DMS153 treated with DMSO at 0.1 percent for 48 hours (cell line): ENCODE results near the gene EFCAB5.
"Not testable (repeated sequence)": the region's sequence is repeated elsewhere in the genome, so short reads cannot be mapped to it uniquely, and the experiment has no call there.

Experiments
- DNase-seq: peaks from one replicate; lab custom pipeline; 2025; ENCODE audit not compliant: unreplicated experiment; lab: John Stamatoyannopoulos, UW

Gene EFCAB5

DNA sequence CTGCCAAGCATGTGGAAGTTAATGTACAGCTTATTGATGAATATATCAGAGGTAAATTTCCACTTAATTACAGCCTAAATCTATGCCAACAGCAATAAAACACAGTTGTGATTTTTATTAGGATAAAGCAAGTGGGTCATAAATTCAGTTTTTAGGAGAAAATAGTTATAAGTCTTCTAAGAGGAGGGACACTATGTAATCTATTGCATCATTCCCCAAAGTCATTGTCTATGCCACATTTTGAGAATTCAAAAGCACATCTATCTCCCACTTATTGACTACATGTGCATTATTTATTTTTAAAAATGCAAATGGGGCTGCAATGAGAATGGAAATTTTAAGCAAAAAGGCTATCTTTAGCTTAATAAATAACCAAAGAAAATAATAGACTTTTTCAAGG is 151.5 kb downstream of the EFCAB5 start:
- no peak for DNase-seq

DNA sequence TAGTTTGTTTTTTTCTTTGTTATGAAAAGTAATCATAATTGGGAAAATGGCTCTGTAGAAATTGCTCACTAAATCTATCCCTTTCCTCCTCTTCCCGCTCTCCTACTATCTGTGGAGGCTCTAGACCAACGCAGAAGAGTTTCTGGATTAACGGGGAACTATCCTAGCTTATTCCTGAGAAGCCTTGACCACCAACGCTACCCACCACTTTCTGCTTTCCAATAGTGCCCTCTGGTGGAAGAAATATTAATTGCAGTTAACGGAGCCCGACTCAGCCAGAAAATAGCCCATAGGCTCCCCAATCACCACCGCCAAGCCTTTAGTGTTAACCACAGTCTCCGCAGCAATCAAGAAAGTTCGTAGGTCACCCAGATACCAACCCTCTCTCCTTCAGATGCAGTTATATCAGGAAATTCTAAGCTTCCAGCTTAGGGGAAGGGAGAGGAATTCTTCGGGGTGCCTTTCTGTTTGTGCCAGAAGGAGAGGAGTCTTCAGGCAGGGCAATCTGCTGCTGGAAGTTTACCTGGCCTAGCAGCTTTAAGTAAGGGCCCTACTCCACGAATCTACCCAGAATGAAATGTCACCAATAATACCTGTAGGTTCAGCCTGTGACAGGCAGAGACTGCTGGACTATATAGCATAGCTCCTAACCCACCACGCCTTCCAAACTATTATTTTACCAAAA is 152.2 kb downstream of the EFCAB5 start:
- DNase-seq, result peak; percentile 54

DNA sequence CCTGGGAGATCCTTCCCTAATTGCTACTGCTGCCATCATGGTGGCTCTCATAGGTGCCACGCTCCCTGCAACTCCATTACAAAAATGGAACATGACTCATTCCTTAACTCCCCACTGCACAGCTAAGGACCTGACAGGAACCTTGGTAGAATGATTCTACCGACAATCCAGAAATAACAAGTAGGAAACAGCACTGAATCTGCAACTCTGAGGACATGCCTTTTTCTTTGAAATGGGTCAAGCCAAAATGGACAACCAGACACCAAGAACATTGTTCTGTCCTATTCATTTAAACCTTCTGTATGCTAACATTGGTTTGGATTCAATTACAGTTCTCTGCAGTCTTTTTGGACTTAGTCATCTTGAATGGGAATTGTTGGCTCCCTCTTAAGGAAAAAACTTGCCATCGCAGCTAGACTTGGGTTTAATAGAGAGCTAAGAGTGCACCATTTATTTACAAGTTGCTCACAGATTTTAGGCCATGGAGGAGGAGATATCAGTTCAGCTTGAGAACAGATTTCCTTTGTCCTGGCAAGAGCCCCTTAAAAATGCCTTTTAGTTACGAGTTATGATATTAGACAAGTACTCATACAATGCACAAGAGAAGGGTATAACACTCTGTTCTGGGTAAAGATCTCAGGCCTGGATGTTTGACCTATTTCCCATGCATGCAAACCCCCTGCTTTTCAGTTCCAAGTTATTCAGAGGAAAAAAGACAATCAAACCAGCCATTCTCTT is 154.2 kb downstream of the EFCAB5 start:
- DNase-seq, result no peak

DNA sequence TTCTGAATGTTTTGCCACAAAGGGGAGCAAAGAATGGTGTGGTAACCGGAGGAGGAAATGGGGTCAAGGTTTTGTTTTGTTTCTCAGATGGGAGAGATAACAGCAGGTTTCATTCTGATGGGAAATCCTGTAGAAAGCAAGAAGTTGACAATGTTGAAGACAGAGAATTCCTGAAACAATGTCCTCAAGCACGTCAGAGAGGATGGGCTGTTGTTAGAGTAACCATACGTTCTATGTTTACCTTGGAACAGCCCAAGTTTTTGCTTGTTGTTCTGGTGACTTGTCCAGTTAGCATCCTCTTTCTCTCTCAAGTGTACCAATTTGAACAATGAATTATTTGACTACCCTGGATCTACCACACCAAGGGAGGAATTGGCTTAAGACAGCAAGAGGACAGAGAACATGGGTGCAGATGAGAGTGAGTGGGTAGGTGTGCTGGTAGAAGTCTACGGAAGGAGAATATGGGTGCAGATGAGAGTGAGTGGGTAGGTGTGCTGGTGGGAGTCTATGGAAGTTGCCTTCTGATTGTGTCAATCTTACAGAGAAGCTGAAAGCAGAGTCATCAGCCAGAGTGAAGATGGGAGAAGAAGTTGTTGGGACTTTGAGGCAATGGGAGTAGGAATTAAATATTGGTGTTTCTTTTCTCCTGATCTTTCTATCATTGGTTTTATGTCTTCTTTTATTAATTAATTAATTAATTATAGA is 160.4 kb downstream of the EFCAB5 start:
- no peak for DNase-seq

DNA sequence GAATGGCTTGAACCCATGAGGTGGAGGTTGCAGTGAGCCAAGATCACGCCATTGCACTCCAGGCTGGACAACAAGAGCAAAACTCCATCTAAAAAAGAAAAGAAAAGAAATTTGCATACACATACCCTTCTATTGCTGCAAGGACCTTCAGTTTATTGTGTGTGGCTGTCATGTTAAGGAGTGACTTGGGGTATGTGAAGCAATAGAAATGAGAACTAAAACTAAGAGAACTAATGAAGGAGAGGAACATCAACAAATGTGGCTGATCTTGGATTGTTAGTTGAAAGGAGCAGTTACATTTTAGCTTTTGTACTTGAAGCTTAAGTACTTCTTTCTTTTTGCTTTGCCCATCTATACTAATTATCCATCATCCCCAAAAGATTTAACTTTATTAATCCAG is 162.5 kb downstream of the EFCAB5 start:
- DNase-seq, result no peak

DNA sequence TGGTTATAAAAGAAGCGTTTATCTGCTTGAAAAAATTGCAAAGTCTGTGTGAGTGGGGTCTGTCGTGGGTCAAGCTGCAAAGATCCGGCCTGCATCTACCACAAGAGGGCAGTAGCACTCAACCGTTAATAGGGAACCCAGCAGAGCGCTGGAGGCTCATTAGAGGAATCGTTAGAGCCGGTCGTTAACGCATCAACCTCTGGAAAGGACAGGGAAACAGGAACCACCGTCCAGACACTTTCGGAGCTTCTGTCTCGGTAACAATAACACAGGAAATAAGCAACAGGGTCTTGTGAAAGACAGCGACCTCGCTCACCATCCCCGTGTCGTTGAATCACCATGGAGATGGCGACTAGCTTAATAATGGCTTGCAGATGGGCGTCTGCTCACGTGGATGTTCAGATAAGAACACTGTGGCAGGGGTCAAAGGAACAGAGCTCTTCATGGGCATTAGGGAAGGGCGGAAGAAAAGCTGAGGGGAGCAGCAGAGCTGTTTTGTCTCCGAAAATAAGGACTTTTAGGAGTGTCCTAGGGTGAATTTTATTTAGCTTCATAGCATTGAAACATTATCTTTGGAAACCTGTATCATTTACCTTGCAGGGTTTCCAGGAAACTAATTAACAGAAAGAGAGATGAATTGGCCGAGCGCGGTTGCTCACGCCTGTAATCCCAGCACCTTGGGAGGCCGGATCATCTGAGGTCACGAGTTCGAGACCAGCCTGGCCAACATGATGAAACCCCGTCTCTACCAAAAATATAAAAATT is 163.3 kb downstream of the EFCAB5 start:
- DNase-seq, result peak; percentile 87

DNA sequence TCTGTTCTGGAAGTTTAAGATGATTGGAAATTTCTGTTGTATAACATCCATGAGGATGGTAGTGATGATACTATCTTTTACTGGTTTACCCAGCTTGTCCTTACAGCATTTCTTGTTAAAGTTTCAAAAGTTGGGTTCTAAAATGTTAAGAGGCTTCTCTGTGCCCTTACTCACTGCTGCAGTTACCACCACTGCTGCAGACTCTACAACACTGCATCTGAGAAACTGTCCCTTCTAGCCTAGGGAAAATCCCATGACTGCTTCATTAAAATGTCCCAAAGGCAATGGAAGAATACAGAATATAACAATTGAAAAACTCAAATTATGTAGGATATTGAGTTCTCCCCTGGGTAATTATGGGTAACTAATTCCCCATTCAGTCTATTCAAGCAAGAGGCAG is 171.4 kb downstream of the EFCAB5 start:
- no peak for DNase-seq

DNA sequence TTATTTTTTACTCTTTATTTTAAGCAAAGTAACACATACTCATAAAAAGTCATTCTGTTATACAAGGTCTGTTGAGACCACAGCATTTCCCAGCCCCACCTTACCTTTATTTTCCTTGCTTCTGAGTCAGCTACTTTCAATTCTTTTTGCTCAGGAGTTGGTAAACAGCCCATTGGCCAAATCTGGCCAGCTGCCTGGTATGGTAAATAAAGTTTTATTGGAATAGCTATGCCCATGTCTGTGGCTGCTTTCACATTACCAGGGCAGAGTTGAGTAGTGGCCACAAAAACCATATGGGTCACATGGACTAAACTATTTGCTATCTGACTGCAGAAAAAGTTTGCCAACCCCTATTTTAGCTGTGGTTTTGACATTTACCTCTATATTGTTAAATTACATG is 171.8 kb downstream of the EFCAB5 start:
- DNase-seq, result peak; percentile 15

DNA sequence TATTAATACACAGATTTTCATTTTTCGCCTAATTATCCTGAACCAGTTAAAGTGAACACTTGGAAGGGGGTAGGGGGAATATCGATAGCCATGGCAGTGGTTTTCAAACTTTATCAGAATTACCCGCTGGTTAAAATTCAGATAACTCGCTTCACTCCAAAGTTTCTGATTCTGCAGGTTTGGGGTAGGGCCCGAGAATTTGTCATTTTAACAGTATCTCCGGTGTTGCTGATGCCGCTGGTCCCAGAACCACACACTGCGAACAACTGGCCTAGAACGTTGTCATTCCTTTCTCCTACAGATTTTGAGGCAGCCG is 174.9 kb downstream of the EFCAB5 start:
- no peak for DNase-seq

DNA sequence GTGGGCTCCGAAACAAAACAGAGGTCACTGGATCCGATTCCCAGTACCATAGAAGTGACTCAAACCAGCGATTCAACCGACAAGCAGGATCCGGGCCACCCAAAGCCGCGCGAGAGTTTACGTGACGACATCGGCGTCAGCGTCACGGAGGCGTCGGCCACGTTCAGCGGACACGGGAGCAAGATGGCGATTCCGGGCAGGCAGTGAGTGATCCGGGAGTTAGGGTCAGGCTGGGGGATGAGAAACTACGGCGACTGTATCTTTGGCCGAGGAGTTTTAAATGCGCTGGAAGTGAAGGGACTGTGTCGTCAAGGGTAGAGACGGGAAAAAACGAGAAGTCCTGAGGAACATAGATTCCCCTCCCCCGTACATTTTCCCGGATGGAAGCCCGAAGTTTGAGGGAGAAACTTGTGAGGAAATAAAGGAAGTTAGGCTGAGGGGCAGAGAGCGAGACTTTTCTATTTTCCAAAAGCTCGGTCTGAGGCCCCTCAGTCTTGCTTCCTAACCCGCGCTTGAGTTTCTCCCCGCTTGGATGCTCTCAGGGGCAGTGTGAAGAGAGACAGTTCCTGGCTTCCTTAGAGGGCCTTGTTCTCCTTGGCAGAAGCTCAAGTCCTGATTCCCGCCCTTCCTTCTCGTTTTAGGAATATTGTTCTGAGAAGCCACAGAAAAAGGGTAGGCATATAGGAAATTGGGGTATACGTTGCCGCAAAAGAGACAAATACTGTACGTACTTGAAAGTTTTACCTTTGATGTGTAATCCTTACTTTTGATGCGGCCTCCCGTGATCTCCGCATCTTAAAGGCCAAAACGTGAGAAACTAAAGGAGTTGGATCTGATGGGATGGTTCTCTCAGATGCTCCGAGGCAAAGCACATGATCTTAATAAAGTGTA is 175.5 kb downstream of the EFCAB5 start, which contains the start of gene NSRP1:
Gene NSRP1, plus strand, starts transcription at position 156 of the 891 bp plus-strand sequence. Its CDS starts 28 bp downstream, at position 184.
- peak; percentile 84 for DNase-seq

DNA sequence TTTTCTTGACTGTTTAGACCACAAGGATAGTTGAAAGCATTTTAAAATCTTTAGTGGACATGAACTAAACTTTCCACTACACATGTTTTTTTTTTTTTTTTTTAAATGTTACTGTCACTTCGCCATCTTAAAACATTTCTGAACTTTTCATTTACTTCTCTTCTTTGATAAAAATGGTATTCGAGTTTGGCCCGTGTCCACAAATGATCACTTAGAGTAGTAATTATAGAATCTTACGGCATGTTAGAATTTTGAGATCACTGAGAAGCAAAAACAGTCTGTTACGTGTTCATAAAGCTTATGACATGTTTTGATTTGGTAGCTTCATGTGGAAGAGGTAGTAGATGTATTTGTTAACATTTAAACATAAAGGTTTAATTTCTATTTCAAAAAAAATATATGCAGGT is 176.2 kb downstream of the EFCAB5 start:
- DNase-seq, result no peak

DNA sequence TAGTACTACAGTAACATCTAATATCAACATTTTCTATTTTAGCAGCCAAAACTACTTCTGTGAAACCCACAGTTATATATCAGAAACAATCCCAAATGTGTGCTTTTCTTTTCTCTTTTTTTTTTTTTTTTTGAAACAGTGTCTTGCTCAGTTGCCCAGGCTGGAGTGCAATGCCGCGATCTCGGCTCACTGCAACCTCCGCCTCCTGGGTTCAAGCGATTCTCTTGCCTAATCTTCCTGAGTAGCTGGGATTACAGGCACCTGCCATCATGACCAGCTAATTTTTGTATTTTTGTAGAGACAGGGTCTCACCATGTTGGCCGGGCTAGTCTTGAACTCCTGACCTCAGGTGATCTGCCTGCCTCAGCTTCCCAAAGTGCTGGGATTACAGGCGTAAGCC is 177.2 kb downstream of the EFCAB5 start:
- not testable (repeated sequence) for DNase-seq

DNA sequence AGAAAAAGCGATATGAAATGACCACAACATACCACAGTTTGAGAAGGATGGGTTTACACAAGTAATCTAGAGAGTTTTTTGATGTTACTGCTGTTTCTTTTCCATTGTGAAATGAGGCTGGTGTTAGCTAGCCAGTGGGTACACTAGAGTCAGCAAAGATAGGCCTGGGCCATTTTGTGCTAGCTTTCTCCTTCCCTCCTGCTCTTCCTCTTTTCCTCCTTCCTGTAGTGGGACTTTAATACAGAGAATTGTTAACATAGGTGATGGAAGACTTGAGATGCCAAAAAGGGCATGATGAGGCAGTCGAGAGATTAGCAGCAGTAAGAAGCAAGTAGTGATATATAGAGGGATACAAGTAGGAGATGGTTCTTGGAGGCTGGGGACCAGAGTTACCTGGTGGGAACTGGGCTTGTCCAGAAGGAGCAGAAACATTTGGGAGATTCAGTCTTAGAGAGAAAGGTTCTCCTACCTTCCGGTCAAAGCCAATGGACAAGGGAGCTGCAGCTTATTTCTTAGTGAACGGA is 182.9 kb downstream of the EFCAB5 start:
- DNase-seq, result no peak

DNA sequence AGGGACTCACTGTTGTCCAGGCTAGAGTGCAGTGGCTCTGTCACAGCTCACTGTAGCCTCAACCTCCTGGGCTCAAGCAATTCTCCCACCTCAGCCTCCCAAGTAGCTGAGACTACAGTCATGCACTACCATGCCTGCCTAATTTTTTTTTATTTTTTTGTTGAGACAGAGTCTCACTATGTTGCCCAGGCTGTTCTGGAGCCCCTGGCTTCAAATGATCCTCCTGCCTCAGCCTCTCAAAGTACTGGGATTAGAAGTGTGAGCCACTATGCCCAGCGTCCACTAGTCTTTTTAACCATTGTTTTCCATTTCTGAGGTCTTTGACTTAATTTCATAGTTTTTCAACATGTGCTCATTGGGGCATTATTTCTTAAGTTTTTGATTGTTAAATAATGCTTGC is 188.7 kb downstream of the EFCAB5 start:
- DNase-seq, result no peak

DNA sequence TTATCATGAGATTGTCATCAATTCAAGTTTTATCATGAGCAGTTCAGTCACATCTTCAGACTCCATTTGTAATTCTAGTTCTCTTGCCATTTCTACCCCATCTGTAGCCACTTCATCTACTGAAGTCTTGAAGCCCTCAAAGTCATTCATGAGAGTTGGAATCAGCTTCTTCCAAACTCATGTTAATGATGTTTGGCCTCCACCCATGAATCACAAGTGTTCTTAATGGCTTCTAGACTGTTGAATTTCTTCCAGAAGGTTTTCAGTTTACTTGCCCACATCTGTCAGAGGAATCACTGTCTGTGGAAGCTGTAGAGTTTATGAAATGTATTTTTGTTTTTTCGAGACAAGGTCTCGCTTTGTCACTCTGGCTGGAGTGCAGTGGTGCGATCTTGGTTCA is 191.2 kb downstream of the EFCAB5 start:
- no peak for DNase-seq

DNA sequence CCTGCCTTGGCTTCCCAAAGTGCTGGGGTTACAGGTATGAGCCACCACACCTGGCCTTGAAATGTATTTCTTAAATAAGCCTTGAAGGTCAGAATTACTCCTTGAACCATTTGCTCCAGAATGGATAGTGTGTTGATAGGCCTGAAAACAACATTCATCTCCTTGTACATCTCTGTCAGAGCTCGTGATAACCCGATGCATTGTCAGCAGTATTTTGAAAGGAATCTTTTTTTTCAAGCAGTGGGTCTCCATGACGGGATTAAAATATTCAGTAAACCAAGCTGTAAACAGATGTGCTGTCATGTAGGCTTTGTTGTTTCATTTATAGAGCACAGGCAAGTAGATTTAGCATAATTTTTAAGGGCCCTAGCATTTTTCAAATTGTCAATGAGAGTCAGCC is 191.8 kb downstream of the EFCAB5 start:
- DNase-seq, result no peak

DNA sequence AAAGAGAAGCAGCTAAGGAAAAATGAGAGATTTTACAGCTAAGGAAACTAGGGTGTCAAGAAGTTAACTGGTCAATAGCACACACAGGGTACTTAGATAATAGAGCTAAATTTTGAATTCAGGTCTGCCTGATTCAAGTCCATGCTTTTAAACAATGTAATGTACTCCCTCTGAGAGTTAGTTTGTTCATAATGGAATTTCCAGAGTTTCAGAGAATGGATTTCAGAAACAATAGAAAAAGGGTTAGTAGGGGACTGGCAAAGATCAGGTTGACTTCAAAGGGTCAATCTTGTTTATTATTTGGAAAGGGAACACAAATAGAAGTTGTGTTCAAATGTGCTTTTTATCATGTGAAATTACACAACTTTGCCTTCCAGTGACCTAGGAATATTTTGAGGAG is 193.1 kb downstream of the EFCAB5 start:
- DNase-seq, result no peak

DNA sequence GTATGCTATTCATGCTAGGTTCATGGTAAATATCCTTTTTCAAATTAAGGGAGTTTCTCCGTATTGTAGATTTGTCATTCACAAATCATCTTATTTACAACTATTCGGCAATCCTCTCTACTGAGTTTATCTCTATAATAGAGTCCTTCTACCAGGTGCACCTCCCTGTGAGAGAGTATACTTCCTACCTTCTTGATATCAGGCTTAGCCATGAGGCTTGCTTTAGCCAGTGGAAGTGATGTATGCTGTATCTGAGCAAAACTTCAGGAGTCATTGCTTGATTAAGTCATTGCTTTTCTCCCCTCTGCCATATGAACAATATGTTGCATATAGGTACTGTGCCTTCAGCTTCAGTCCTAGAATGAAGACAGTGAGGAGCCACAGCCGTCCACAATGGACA is 195.7 kb downstream of the EFCAB5 start:
- DNase-seq, result no peak

DNA sequence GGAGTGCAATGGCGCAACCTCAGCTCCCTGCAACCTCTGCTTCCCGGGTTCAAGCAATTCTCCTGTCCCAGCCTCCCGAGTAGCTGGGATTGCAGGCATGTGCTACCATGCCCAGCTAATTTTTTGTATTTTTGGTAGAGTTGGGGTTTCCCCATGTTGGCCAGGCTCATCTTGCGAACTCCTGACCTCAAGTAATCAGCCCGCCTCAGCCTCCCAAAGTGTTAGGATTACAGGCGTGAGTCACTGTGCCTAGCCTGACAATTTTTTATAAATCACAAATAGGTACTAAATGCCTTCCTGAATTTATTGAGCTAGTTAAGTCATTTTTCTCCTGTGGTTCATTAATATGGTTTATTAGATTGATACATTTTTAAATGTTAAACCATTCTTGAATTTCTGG is 206.4 kb downstream of the EFCAB5 start:
- not testable (repeated sequence) for DNase-seq

DNA sequence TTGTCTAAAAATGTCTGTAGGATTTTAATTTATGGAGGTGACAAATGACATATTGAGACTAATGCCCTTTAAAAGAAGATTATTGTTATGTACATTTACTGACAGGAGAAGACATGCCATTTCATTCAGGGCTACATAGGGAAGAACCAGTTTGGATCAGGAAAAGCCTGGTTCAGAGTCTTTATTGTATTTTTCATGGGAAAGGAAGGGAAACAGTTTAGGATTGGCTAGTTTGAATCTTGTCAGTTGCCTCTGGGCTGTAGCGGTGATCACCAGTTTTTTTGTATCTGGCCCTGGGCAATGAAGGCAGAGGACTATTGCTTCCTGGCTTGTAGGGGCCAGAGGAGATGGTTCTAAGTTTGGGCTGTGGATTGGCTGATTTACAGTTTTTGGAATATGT is 206.9 kb downstream of the EFCAB5 start:
- no peak for DNase-seq
